ENCODE measurements around the gene SMAD7. TPM values are rescaled to one million over a fixed set of nuclear protein-coding genes. Genes with fewer than 3 reads are reported as not detected.

The SMAD7 gene
- polyA plus RNA-seq, 2 of the 4 experiments (the other 2 are of a cell fraction): 19.9 to 26.9 TPM

DNA sequence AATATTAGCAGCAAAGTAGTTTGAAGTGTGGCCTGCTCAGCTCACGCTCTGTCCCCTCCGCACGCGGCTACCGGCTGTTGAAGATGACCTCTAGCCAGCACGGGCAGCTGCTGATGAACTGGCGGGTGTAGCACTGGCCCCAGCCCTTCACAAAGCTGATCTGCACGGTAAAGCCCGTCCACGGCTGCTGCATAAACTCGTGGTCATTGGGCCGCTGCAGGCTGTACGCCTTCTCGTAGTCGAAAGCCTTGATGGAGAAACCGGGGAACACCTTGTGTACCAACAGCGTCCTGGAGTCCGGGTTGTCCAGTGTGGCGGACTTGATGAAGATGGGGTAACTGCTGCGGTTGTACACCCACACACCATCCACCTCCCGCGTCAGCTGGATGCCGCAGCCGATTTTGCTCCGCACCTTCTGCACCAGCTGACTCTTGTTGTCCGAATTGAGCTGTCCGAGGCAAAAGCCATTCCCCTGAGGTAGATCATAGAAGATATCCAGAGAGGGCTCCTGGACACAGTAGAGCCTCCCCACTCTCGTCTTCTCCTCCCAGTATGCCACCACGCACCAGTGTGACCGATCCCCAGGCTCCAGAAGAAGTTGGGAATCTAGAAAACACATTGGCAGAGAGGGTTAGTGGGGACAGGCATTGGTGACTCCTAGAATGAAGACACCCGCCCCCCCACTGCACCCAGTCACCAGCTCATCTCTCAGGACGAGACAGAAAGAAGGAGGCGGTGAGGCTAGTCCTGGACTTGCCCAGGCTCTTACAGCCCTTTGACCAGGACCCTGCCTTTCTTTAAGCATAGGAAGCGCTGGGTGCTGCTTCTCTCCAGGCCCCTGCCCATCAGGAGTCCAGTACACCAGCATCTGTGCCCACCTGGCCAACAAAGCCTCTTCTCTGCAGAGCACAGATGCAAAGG lies 29.2 kb downstream of the SMAD7 start:
- ChIA-PET POLR2A (interaction anchor here (3.1 kb wide), 1 partner anchor 31 kb away, joined by 13 read pairs; no protein-coding TSS in a partner anchor), CTCF (interaction anchor here (1.2 kb wide), 1 partner anchor 145 kb away, joined by 4 read pairs; no protein-coding TSS in a partner anchor)
- no peak for TF ChIP-seq EP300 (IDR thresholded peaks at IDR 0.05)
- TF ChIP-seq EHMT2 (IDR thresholded peaks at IDR 0.05; ENCODE audit: low read depth): no peak
- TF ChIP-seq FOSL2 (IDR thresholded peaks at IDR 0.05): no peak
- no peak for TF ChIP-seq FOSL2 (CRISPR knock-in tag; IDR thresholded peaks at IDR 0.05)
- TF ChIP-seq, protein P1, sequence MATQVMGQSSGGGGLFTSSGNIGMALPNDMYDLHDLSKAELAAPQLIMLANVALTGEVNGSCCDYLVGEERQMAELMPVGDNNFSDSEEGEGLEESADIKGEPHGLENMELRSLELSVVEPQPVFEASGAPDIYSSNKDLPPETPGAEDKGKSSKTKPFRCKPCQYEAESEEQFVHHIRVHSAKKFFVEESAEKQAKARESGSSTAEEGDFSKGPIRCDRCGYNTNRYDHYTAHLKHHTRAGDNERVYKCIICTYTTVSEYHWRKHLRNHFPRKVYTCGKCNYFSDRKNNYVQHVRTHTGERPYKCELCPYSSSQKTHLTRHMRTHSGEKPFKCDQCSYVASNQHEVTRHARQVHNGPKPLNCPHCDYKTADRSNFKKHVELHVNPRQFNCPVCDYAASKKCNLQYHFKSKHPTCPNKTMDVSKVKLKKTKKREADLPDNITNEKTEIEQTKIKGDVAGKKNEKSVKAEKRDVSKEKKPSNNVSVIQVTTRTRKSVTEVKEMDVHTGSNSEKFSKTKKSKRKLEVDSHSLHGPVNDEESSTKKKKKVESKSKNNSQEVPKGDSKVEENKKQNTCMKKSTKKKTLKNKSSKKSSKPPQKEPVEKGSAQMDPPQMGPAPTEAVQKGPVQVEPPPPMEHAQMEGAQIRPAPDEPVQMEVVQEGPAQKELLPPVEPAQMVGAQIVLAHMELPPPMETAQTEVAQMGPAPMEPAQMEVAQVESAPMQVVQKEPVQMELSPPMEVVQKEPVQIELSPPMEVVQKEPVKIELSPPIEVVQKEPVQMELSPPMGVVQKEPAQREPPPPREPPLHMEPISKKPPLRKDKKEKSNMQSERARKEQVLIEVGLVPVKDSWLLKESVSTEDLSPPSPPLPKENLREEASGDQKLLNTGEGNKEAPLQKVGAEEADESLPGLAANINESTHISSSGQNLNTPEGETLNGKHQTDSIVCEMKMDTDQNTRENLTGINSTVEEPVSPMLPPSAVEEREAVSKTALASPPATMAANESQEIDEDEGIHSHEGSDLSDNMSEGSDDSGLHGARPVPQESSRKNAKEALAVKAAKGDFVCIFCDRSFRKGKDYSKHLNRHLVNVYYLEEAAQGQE (IDR thresholded peaks at IDR 0.05): no peak
- Histone ChIP-seq H3K4me3 (no peak overlapping the region), H3K4me2 (no peak overlapping the region), H3K4me1 (peaks cover 89% of the 10 kb centered on the region), H3K9me3 (no peaks in the 10 kb centered on the region), H3K27ac (peak overlapping the region; percentile 84 to 99; a peak in 4 of 6 replicates)
- 91% methylated on average over 28 of the region's 34 CpGs for WGBS (ENCODE audit: missing lambda C conversion rate)
- ATAC-seq: no peak
- DNase-seq (ENCODE audit: low read depth in 1 of 2, low spot score in 1 of 2): no peak
- FAIRE-seq: no peak

DNA sequence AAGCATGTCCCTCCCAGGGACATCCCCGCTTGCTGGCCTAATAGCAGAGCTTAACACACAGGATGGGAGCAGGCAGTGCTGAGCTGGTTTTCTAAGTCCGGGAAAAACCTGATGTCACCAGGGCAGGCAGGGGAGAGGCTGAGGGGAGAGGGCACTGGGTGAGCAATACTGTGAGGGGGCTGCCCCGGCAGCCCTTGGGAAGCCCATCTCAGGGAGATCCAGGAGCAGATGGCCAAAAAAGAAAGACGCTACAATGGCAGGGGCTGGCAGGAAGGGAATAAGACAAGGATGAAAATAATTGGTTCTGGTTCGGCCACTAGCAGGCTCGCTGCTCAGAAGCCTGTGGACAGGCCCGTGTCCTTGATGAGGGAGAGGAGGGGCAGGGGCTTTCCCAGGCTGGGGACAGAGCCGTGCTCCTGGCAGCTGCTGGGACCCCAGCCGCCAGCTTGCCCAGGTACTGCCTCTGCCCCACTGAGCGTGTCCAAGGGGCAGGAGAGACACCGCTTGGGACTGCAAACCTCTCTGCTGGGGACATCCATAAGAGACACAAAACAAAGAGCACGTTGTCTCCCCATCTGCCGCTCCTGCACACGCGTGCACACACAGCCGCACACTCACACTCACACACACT lies 30.2 kb downstream of the SMAD7 start:
- FAIRE-seq (no peak), DNase-seq (ENCODE audit: low read depth in 1 of 2, low spot score in 1 of 2) (no peak), ATAC-seq (no peak)
- ChIA-PET POLR2A (interaction anchor here (0.7 kb wide), 1 partner anchor 10 kb away, joined by 3 read pairs; no protein-coding TSS in a partner anchor), CTCF (interaction anchor here (1.2 to 1.5 kb wide), 3 partner anchors 144 to 317 kb away, joined by 3 to 4 read pairs (median 4); no protein-coding TSS in a partner anchor)
- no peak for TF ChIP-seq ZNF302 (CRISPR knock-in tag; IDR thresholded peaks at IDR 0.05)
- no peak for TF ChIP-seq EHMT2 (IDR thresholded peaks at IDR 0.05; ENCODE audit: low read depth)
- no peak for TF ChIP-seq HOXB5 (CRISPR knock-in tag; IDR thresholded peaks at IDR 0.05)
- TF ChIP-seq, protein P2, sequence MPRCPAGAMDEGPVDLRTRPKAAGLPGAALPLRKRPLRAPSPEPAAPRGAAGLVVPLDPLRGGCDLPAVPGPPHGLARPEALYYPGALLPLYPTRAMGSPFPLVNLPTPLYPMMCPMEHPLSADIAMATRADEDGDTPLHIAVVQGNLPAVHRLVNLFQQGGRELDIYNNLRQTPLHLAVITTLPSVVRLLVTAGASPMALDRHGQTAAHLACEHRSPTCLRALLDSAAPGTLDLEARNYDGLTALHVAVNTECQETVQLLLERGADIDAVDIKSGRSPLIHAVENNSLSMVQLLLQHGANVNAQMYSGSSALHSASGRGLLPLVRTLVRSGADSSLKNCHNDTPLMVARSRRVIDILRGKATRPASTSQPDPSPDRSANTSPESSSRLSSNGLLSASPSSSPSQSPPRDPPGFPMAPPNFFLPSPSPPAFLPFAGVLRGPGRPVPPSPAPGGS (IDR thresholded peaks at IDR 0.05): no peak
- no peak for TF ChIP-seq FOXS1 (CRISPR knock-in tag; IDR thresholded peaks at IDR 0.05)
- no peak for TF ChIP-seq CBX8 (IDR thresholded peaks at IDR 0.05)
- no peak for TF ChIP-seq MAFK (IDR thresholded peaks at IDR 0.05; ENCODE audit: partially characterized antibody)
- TF ChIP-seq PHF8 (IDR thresholded peaks at IDR 0.05; ENCODE audit: borderline replicate concordance, low read depth): no peak
- no peak for TF ChIP-seq KDM1A (IDR thresholded peaks at IDR 0.05; ENCODE audit: low read depth)
- TF ChIP-seq NPAS2 (CRISPR knock-in tag; IDR thresholded peaks at IDR 0.05; ENCODE audit: borderline replicate concordance): no peak
- TF ChIP-seq, protein P3, sequence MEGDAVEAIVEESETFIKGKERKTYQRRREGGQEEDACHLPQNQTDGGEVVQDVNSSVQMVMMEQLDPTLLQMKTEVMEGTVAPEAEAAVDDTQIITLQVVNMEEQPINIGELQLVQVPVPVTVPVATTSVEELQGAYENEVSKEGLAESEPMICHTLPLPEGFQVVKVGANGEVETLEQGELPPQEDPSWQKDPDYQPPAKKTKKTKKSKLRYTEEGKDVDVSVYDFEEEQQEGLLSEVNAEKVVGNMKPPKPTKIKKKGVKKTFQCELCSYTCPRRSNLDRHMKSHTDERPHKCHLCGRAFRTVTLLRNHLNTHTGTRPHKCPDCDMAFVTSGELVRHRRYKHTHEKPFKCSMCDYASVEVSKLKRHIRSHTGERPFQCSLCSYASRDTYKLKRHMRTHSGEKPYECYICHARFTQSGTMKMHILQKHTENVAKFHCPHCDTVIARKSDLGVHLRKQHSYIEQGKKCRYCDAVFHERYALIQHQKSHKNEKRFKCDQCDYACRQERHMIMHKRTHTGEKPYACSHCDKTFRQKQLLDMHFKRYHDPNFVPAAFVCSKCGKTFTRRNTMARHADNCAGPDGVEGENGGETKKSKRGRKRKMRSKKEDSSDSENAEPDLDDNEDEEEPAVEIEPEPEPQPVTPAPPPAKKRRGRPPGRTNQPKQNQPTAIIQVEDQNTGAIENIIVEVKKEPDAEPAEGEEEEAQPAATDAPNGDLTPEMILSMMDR (IDR thresholded peaks at IDR 0.05): no peak
- no peak for TF ChIP-seq POLR2AphosphoS2 (conservative IDR thresholded peaks at IDR 0.05; ENCODE audit: low read length)
- TF ChIP-seq JUN (IDR thresholded peaks at IDR 0.05): no peak
- H3K4me3 ChIP-seq: no peak overlapping the region
- H3K27ac ChIP-seq: peak overlapping the region in 1 of 2 experiments; percentile 61; a peak in 2 of 6 replicates
- WGBS (ENCODE audit: missing lambda C conversion rate): 86% methylated on average over 16 of the region's 16 CpGs
- H3K4me2 ChIP-seq: no peak overlapping the region
- no peaks in the 10 kb centered on the region for H3K9me3 ChIP-seq
- peaks cover 78% of the 10 kb centered on the region for H3K4me1 ChIP-seq

All from A549 (cell line).